Astrocyte (in vitro differentiated cells and primary cell): ENCODE measurements around the gene TNIK.

Experiments
- CTCF ChIP-seq: IDR thresholded peaks from 2 replicates; pipeline ENCODE4 v1.5.1; 2011; ENCODE audit warnings: low read depth, mild to moderate bottlenecking, inconsistent platforms, low read length, moderate library complexity; ENCODE audit not compliant: insufficient read depth
- EZH2 ChIP-seq: IDR thresholded peaks from 2 replicates; pipeline ENCODE4 v1.6.1; 2012; ENCODE audit warnings: mild to moderate bottlenecking, low read length, inconsistent platforms; ENCODE audit not compliant: insufficient read depth

GRCh38 chr3:171327441-171328174, 132.6 kb downstream of the TNIK start:
- TF ChIP-seq CTCF, result no peak
- TF ChIP-seq EZH2, result no peak
